ENCODE results near the gene CARD11. TPM values are rescaled to one million over a fixed set of nuclear protein-coding genes. Genes with fewer than 3 reads are reported as not detected.

CARD11 gene
- total and polyA plus RNA-seq, 2 donors (not counting 1 experiment from before 2014, with no cell fraction given) = 129 to 135 TPM

DNA sequence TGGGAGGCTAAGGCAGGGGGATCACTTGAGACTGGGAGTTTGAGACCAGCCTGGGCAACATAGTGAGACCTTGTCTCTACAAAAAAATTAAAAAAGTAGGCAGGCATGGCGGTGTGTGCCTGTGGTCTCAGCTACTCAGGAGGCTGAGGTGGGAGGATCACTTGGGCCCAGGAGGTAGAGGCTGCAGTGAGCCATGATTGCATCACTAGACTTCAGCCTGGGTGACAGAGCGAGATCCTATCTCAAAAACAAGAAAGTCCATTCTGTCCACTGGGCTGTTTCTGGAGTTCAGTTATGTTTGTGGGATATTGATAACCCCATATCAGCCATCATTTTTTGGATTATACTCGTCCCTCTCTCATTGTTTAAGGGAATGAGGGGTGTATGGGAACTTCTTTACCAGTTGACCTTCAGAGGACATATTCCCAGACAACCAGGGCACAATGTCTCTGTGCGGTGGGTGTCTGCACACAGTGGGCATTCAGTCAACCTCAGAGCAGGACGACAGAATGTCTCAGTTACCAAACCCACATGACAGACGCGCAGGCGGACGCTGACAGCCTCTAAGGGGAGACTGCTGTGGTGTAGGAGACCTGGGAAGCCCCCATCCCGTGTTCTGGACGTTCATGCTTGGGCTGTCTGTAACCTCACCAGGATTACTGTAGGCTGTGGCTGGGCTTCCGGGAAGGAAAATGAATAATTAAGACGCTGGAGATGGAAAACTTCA is 69.4 kb downstream of the CARD11 start:
- CTCF ChIA-PET = no interaction called here
- Mint-ChIP-seq H3K4me3 (no peak overlapping the region), H3K4me1 (peaks cover 61% of the 10 kb centered on the region), H3K9me3 (ENCODE audit: insufficient read depth) (no peaks in the 10 kb centered on the region), H3K27me3 (no peaks in the 10 kb centered on the region), H3K27ac (peak overlapping the region; percentile 59)
- H3K9ac ChIP-seq (ENCODE audit: low read length) = no peak overlapping the region
- H3K27me3 ChIP-seq (replicated peaks in 1 of 4; ENCODE audit: control extremely low read depth in 1 of 4, control insufficient read depth in 3 of 4, insufficient read depth in 4 of 4, low read length in 3 of 4) = no peaks in the 10 kb centered on the region
- H3K4me3 ChIP-seq (ENCODE audit: control extremely low read depth in 1 of 5, extremely low read depth in 1 of 5, insufficient read depth in 1 of 5, low read depth in 2 of 5, low read length in 4 of 5) = no peak overlapping the region
- no peaks in the 10 kb centered on the region for H3K9me3 ChIP-seq (ENCODE audit: control extremely low read depth in 1 of 3, control insufficient read depth in 2 of 3, insufficient read depth in 1 of 3, low read length in 2 of 3)
- H3K4me1 ChIP-seq (ENCODE audit: control insufficient read depth in 2 of 2, insufficient read depth in 2 of 2, low read length in 2 of 2) = peaks cover 43 to 70% of the 10 kb centered on the region in 2 donors
- H3K79me2 ChIP-seq (ENCODE audit: control insufficient read depth, insufficient read depth, low read length) = peaks cover 90% of the 10 kb centered on the region
- no peak for DNase-seq
- POLR2A ChIA-PET = no interaction called here
- ATAC-seq (ENCODE audit: low read depth) = no peak
- peaks cover 9 to 26% of the 10 kb centered on the region in 2 experiments for H3K36me3 ChIP-seq (replicated peaks in 1 of 2; ENCODE audit: control extremely low read depth in 1 of 2, control insufficient read depth in 1 of 2, extremely low read depth in 1 of 2, insufficient read depth in 2 of 2, low read length in 1 of 2)
- H4K20me1 ChIP-seq (ENCODE audit: control insufficient read depth, insufficient read depth, low read length, poor library complexity, severe bottlenecking) = peaks cover 30% of the 10 kb centered on the region
- no peak overlapping the region for H3K4me2 ChIP-seq (replicated peaks; ENCODE audit: low read depth, low read length, poor library complexity, severe bottlenecking)
- intact Hi-C loops (cut with micrococcal nuclease) = no loop called here
- peak overlapping the region in 1 of 2 donors; percentile 66 for H3K27ac ChIP-seq (ENCODE audit: low read length in 2 of 2)
- H2AFZ ChIP-seq (ENCODE audit: insufficient read depth, low read depth, low read length, poor library complexity, severe bottlenecking) = no peak overlapping the region
- 88% methylated on average over 6 of the region's 13 CpGs for whole genome bisulfite sequencing (ENCODE audit: insufficient coverage)
- TF ChIP-seq, protein P1, sequence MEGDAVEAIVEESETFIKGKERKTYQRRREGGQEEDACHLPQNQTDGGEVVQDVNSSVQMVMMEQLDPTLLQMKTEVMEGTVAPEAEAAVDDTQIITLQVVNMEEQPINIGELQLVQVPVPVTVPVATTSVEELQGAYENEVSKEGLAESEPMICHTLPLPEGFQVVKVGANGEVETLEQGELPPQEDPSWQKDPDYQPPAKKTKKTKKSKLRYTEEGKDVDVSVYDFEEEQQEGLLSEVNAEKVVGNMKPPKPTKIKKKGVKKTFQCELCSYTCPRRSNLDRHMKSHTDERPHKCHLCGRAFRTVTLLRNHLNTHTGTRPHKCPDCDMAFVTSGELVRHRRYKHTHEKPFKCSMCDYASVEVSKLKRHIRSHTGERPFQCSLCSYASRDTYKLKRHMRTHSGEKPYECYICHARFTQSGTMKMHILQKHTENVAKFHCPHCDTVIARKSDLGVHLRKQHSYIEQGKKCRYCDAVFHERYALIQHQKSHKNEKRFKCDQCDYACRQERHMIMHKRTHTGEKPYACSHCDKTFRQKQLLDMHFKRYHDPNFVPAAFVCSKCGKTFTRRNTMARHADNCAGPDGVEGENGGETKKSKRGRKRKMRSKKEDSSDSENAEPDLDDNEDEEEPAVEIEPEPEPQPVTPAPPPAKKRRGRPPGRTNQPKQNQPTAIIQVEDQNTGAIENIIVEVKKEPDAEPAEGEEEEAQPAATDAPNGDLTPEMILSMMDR (IDR thresholded peaks at IDR 0.05) = no peak
- TF ChIP-seq EZH2 (IDR thresholded peaks at IDR 0.05; ENCODE audit: borderline replicate concordance, insufficient read depth, low read depth, low read length, poor library complexity, severe bottlenecking) = no peak

DNA sequence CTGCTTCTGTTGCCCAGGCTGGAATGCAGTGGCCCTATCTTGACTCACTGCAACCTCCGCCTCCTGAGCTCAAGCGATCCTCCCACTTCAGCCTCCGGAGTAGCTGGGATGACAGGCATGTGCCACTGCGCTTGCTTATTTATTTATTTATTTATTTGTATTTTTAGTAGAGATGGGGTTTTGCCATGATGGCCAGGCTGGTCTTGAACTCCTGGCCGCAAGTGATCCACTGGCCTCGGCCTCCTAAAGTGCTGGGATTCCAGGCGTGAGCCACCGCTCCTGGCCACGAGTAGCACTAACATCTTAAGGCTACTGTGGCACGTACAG is 70.9 kb downstream of the CARD11 start:
- peak overlapping the region; percentile 48 to 66 for H3K27ac ChIP-seq (ENCODE audit: low read length in 2 of 2)
- ChIA-PET CTCF (no interaction called here), POLR2A (no interaction called here)
- H3K79me2 ChIP-seq (ENCODE audit: control insufficient read depth, insufficient read depth, low read length) = peaks cover 100% of the 10 kb centered on the region
- no peaks in the 10 kb centered on the region for H3K27me3 Mint-ChIP-seq
- intact Hi-C loops (cut with micrococcal nuclease) = no loop called here
- no peak for DNase-seq
- peak overlapping the region; percentile 63 for H3K4me2 ChIP-seq (replicated peaks; ENCODE audit: low read depth, low read length, poor library complexity, severe bottlenecking)
- peaks cover 38 to 58% of the 10 kb centered on the region in 2 donors for H3K4me1 ChIP-seq (ENCODE audit: control insufficient read depth in 2 of 2, insufficient read depth in 2 of 2, low read length in 2 of 2)
- H3K4me1 Mint-ChIP-seq = peaks cover 48% of the 10 kb centered on the region
- no peak overlapping the region for H3K9ac ChIP-seq (ENCODE audit: low read length)
- WGBS (ENCODE audit: insufficient coverage) = 97% methylated on average over 6 of the region's 10 CpGs
- H3K27me3 ChIP-seq (replicated peaks in 1 of 4; ENCODE audit: control extremely low read depth in 1 of 4, control insufficient read depth in 3 of 4, insufficient read depth in 4 of 4, low read length in 3 of 4) = no peaks in the 10 kb centered on the region
- H3K36me3 ChIP-seq (replicated peaks in 1 of 2; ENCODE audit: control extremely low read depth in 1 of 2, control insufficient read depth in 1 of 2, extremely low read depth in 1 of 2, insufficient read depth in 2 of 2, low read length in 1 of 2) = peaks cover 9 to 37% of the 10 kb centered on the region in 2 experiments
- peak overlapping the region; percentile 38 for H3K4me3 Mint-ChIP-seq
- TF ChIP-seq, protein P1 (IDR thresholded peaks at IDR 0.05) = no peak
- no peak for TF ChIP-seq EZH2 (IDR thresholded peaks at IDR 0.05; ENCODE audit: borderline replicate concordance, insufficient read depth, low read depth, low read length, poor library complexity, severe bottlenecking)
- peak overlapping the region; percentile 75 for H3K27ac Mint-ChIP-seq
- no peak overlapping the region for H3K4me3 ChIP-seq (ENCODE audit: control extremely low read depth in 1 of 5, extremely low read depth in 1 of 5, insufficient read depth in 1 of 5, low read depth in 2 of 5, low read length in 4 of 5)
- H3K9me3 ChIP-seq (ENCODE audit: control extremely low read depth in 1 of 3, control insufficient read depth in 2 of 3, insufficient read depth in 1 of 3, low read length in 2 of 3) = peaks cover 0 to 12% (median 0%) of the 10 kb centered on the region in 3 donors
- peaks cover 31% of the 10 kb centered on the region for H4K20me1 ChIP-seq (ENCODE audit: control insufficient read depth, insufficient read depth, low read length, poor library complexity, severe bottlenecking)
- no peak overlapping the region for H2AFZ ChIP-seq (ENCODE audit: insufficient read depth, low read depth, low read length, poor library complexity, severe bottlenecking)
- ATAC-seq (ENCODE audit: low read depth) = no peak
- no peaks in the 10 kb centered on the region for H3K9me3 Mint-ChIP-seq (ENCODE audit: insufficient read depth)
